DMS79 (cell line): ENCODE measurements around the gene HMOX1.

Source experiments
- DNase-seq: peaks from one replicate; lab custom pipeline; 2025; lab: John Stamatoyannopoulos, UW

Gene HMOX1

GRCh38 chr22:35350539-35351503, 30.1 kb upstream of the HMOX1 start:
- DNase-seq: peak; percentile 57

DNA sequence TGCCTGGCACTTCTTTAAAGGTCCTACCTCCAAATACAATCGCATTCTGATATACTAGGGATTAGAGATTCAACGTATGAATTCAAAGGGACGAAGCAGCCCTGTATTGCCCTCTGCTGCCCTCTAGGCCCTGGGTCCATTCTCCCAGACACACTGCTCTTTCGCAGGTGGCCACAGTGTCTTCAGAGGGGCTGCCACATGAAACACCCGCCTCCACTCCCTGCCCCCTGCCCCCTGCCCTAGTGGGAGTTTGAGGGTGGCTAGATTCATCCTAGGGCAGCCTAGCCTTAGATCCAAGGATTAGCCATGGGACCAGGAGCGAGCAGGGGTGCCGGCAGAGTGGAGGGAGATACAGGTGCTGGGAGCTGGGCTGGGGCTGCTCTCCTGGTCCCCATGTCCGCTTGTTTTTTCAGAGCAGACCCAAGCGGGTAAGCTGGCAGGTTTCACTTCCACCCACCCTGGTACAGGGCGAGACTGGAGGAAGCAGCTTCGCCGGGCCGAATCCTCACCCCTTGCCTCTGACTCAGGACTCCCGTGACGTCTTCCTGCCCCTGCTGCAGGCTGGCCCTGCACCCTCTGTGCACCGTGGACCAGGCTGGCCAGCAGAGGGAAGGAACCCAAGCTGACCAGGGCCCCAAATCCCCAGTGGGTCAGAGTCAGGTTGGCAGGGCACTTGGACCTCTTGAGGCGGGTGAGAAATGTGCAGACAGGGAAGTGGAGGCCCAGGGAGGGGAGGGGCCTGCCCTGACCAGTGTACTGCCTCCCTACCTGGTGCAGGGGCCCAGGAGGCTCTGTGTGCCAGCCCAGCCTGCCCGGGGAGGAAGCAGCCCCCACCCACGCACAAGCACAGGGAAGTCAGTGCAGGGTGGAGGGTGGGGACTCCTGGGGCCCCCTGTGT, 28.4 kb upstream of the HMOX1 start:
- DNase-seq: no peak

DNA sequence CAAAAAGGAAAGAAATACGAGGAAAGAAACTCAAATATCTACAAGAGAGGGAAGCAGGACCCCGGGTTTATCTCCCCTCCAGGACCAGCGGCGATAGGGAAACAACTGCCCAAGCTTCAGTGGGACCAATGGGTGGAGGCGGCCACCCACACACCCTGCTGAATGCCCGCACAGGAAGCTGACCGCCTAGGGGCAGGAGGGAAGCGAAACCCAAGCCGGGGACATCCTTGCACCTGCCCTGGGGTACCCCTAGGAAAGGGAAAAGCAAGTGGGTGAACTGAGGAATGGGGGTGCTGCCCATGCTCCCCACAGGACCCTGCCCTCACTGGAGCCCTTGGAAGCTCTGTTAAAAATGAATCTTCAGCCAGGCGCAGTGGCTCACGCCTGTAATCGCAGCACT, 27.6 kb upstream of the HMOX1 start:
- DNase-seq: no peak

GRCh38 chr22:35354068-35354467, 26.8 kb upstream of the HMOX1 start:
- no peak for DNase-seq

DNA sequence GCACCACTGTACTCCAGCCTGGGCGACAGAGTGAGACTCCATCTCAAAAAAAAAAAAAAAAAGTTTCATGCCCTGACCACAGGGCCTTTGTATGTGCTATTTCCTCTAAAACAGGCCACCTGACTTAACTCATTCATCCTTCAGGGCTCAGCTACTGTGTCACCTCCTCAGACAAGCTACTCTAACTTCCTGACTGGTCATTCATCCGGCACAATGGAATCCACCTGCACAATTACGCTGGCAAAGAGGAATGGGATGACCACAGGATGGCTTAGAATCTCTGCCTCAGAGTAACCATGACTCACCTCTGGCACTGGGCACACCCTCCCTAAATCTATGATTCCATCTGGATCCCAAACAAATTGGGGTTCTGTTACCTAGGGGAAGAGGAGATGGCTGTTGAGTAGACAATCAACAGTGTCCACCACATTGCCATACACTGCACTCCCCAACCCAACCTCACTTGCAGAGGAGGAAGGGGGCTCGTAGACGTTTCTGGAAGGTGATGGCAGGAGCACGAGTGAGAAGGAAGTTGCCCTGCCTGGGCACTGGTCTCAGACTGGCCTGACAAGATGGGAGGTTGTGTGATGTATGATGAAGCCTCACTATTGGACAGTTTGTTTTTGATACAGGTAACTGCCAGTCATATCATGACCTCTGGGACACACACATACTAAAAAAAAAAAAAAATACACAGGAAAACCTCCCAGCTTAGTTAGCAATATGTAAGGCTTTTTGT, 22.8 kb upstream of the HMOX1 start:
- DNase-seq: no peak

DNA sequence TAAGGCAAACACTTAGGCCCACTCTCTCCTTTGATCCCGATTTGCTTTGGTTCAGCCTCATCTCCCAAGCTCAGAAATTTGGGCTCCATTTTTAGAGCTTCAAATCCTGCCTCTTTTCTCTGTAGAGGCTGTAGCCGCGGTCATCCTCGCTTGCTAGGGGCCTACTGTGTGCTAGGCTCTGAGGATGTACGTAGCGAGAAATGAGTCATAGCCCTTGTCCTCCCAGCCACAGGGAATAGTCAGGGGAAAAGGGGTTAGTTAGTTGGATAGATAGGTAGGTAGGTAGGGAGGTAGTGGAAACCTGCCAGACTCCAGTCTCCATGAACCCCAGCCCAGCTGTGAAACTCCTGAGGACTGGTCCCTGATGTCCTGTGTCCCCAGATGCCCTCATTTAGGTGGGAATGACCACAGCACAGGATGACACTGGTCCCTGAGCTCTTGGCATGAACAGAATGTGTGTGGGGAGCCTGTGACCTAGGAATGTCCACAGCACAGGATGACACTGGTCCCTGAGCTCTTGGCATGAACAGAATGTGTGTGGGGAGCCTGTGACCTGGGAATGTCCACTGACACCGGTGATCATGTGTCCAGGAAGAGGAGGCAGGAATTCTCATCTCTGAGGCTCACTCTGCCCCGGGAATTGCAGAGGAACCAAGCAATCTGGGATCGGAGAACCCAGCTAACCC, 21.4 kb upstream of the HMOX1 start:
- no peak for DNase-seq

DNA sequence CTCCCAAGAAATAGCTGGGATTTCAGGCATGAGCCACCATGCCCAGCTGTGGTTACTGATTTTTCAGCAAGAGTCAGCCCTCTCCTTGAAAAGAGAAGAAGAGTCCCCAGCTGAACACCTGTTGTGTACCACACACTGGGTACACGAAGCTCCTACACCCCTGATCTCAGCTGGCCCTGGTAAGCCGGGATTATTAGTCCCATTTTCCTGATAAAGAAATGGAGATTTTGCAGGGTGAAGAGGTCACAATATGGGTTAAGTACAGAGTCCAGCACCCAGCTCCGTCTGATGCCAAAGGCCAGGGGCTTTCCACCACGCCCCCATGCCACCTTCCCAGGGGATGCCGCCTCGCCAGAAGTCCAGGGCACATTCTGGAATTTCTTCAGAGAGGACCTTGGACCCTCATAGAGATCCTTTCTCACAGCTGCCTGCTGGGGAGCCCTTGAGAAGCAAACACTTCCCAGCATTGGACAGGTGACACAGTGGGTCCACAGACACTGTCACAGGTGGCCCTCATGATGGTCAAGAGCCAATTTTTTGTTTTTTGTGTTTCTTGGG, 19.8 kb upstream of the HMOX1 start:
- no peak for DNase-seq

DNA sequence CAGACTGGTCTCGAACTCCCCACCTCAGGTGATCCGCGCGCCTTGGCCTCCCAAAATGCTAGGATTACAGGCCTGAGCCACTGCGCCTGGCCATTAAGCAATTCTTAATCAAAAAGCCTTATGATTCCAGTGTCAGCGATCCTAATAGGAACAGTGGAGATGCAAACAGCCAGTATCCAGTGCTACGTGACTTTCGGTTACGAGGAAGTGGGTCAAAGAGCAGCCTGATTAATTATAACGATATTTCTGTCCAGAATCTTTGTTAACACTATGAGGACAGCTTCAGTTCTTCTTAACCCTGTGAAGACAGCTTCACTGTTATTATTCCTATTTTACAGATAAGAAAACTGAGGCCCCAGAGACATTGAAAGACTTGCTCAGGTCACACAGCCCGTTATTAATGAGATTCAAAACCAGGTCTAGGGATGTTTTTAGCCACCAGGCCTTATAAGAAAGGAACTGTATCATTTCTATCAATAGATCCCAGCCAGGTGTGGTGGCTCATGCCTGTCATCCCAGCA, 17.3 kb upstream of the HMOX1 start:
- no peak for DNase-seq

DNA sequence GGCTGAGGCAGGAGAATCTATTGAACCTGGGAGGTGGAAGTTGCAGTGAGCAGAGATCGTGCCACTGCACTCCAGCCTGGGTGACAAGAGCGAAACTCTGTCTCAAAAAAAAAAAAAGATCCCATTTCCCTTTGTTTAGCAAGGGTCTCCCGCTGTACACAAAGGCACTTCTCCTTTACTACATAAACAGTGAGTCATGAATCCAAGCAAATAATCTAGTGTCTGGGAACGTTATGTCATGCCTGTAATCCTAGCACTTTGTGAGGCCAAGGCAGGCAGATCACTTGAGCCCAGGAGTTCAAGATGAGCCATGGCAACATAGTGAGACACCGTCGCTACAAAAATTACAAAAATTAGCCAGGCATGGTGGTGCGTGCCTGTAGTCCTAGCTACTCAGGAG, 16.7 kb upstream of the HMOX1 start:
- peak; percentile 2 for DNase-seq

GRCh38 chr22:35367331-35367886, 13.5 kb upstream of the HMOX1 start:
- no peak for DNase-seq

- DNase-seq: no peak
These were observed 12.5 kb upstream of the HMOX1 start for GRCh38 chr22:35368386-35368785.

DNA sequence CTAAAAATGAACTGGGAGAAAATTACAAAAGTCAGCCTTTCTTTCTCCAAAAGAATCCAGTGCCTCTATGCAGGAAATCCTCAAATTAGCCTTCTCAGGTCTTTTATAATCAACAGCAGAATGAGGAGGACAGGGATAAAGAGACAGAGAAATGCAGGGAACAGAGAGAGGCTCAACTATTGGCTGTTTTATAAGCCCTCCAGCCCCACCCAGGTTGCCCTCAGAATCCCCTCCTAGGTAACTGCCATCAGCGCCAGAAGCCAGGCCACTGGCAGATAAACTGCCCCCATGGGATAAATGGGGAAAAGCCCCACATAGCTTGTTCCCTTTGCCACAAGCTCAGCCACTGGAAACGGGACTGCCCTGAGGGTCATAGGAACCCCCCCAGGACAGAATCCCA, 10.9 kb upstream of the HMOX1 start:
- no peak for DNase-seq

DNA sequence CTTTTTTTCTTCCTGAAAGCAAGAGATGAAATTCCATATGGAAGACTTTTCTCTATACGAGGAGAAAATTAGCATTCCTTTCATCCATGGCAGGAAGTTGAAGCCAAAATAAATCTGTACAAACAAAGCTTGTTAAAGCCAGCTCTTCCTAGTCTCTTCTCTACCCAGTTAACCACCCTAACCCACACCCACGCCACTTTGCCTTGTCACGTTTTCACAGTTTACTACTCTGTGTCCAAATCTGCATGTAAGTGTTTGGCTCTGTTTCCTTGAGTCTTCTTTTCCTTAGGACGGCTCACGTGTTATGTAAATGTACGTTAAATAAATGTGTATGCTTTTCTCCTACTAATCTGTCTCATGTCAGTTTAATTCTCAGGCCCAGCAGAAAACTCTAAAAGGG, 7.1 kb upstream of the HMOX1 start:
- DNase-seq: no peak

- no peak for DNase-seq
These were observed 5.9 kb upstream of the HMOX1 start for GRCh38 chr22:35375031-35375430.

GRCh38 chr22:35375526-35375925, 5.4 kb upstream of the HMOX1 start:
- no peak for DNase-seq

GRCh38 chr22:35376728-35377472, 4.0 kb upstream of the HMOX1 start:
- DNase-seq: peak; percentile 21

DNA sequence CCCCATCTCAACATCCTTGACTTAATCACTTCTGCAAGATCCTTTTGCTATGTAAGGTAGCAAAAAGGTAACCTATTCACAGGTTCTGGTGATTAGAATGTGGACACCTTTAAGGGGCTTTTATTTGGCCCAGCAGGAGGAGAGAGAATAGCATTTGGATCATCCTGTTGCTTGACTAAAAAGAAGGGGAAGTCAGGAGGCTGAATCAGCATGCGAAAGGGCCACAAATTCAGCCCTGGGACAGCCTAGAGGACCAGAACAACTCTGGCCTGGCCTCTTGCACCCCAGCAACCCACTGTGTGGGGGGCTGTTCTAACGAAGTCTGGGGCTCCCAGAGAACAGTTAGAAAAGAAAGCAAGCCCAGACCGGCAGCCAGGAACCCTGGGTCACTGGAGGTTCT, 3.2 kb upstream of the HMOX1 start:
- DNase-seq: no peak

DNA sequence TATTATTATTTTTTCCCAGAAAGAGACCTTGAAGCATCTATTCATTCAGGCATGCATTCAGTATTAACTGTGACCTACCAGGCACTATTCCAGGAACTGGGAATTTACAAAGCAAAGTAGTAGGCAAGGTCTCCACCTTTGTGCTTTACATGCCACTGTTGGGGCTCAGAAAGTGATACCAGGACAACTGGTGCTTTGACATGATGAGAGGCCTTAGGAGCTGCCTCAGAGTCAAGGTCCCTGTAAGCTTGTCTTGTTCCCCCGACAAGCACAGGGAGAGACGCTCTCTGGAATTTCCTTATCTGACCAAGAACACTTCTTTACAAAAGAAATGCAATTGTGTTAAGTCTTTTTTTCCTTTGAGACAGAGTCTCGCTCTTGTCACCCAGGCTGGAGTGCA, 2.3 kb upstream of the HMOX1 start:
- no peak for DNase-seq

DNA sequence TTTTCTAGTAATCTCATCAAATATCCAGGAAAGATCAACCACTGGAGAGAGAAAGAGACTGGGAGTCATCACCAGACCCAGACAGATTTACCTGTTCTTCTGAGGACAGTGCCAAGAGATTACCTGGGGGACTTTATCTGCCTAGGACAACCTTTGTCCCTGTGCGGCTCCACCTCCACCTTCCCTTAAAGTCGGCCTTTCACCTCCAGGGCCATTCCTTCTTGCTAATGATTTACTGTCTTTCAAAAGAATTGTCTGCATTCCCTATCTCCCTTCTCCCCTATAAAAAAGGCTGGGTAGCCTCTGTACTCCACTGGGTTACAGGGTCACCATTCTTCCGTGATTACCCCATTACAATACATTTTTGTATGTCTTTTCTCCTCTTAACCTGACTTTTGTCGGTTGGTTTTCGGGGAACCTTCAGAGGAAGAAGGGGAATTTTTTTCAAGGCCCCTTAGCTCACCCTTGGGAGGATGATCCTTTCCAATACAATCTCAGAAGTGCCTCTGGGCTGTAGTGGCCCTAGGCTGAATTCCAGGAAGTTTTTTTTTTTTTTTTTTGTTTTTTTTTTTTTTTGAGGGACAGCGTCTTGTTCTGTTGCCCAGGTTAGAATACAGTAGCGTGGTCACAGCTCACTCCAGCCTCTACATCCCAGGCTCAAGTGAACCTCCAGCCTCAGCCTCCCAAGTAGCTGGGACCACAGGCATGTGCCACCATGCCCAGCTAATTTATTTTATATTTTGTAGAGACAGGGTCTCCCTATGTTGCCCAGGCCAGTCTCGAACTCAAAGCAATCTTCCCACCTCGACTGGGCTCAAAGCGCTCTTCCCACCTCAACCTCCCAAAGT, 1.5 kb upstream of the HMOX1 start:
- no peak for DNase-seq
